ENCODE results near the gene TPK1. TPM values are rescaled to one million over a fixed set of nuclear protein-coding genes. Genes with fewer than 3 reads are reported as not detected.

Gene TPK1
- polyA plus RNA-seq, 1 of the 3 experiments (the other 2 are of a cell fraction): 3.3 TPM

DNA sequence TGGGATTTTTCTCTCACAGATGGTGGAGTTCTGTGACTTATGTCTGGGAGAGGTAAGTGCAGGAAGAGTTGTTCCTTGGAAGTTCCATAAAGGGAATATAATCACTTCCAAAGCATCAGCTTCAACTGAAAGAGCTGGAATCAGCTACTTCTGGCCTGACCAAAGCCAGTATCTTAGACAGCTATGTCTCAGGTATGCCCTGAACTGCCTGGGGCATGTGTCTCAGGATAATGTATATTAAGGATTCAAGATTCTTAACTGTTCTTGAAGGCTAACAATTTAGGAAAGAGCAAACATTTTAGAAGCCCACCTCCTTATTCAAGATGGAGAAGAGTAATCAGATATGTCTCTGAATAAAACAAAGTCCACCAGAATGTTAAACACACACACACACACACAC lies 420.0 kb downstream of the TPK1 start:
- H3K9ac ChIP-seq: no peak overlapping the region
- no peaks in the 10 kb centered on the region for H3K4me1 ChIP-seq (ENCODE audit: control insufficient read depth in 1 of 2, insufficient read depth in 2 of 2, low read depth in 1 of 2, low read length in 1 of 2)
- no peak overlapping the region for H2AFZ ChIP-seq (ENCODE audit: low read depth)
- H4K20me1 ChIP-seq (ENCODE audit: insufficient read depth): no peaks in the 10 kb centered on the region
- H3F3A ChIP-seq (replicated peaks; ENCODE audit: insufficient read depth): no peaks in the 10 kb centered on the region
- H3K79me2 ChIP-seq (ENCODE audit: insufficient read depth): no peaks in the 10 kb centered on the region
- DNase-seq: no peak
- ChIA-PET CTCF (no interaction called here), POLR2A (no interaction called here)
- no peak for TF ChIP-seq TCF12 (IDR thresholded peaks at IDR 0.05)
- TF ChIP-seq, protein P1, sequence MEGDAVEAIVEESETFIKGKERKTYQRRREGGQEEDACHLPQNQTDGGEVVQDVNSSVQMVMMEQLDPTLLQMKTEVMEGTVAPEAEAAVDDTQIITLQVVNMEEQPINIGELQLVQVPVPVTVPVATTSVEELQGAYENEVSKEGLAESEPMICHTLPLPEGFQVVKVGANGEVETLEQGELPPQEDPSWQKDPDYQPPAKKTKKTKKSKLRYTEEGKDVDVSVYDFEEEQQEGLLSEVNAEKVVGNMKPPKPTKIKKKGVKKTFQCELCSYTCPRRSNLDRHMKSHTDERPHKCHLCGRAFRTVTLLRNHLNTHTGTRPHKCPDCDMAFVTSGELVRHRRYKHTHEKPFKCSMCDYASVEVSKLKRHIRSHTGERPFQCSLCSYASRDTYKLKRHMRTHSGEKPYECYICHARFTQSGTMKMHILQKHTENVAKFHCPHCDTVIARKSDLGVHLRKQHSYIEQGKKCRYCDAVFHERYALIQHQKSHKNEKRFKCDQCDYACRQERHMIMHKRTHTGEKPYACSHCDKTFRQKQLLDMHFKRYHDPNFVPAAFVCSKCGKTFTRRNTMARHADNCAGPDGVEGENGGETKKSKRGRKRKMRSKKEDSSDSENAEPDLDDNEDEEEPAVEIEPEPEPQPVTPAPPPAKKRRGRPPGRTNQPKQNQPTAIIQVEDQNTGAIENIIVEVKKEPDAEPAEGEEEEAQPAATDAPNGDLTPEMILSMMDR (IDR thresholded peaks at IDR 0.05): no peak
- TF ChIP-seq, protein P2, sequence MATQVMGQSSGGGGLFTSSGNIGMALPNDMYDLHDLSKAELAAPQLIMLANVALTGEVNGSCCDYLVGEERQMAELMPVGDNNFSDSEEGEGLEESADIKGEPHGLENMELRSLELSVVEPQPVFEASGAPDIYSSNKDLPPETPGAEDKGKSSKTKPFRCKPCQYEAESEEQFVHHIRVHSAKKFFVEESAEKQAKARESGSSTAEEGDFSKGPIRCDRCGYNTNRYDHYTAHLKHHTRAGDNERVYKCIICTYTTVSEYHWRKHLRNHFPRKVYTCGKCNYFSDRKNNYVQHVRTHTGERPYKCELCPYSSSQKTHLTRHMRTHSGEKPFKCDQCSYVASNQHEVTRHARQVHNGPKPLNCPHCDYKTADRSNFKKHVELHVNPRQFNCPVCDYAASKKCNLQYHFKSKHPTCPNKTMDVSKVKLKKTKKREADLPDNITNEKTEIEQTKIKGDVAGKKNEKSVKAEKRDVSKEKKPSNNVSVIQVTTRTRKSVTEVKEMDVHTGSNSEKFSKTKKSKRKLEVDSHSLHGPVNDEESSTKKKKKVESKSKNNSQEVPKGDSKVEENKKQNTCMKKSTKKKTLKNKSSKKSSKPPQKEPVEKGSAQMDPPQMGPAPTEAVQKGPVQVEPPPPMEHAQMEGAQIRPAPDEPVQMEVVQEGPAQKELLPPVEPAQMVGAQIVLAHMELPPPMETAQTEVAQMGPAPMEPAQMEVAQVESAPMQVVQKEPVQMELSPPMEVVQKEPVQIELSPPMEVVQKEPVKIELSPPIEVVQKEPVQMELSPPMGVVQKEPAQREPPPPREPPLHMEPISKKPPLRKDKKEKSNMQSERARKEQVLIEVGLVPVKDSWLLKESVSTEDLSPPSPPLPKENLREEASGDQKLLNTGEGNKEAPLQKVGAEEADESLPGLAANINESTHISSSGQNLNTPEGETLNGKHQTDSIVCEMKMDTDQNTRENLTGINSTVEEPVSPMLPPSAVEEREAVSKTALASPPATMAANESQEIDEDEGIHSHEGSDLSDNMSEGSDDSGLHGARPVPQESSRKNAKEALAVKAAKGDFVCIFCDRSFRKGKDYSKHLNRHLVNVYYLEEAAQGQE (IDR thresholded peaks at IDR 0.05; ENCODE audit: low read depth, low read length): no peak
- TF ChIP-seq SMC3 (IDR thresholded peaks at IDR 0.05; ENCODE audit: low read depth, low read length): no peak
- TF ChIP-seq NRF1 (IDR thresholded peaks at IDR 0.05; ENCODE audit: low read depth, low read length): no peak
- TF ChIP-seq RCOR1 (IDR thresholded peaks at IDR 0.05; ENCODE audit: low read length): no peak
- TF ChIP-seq, protein P3, sequence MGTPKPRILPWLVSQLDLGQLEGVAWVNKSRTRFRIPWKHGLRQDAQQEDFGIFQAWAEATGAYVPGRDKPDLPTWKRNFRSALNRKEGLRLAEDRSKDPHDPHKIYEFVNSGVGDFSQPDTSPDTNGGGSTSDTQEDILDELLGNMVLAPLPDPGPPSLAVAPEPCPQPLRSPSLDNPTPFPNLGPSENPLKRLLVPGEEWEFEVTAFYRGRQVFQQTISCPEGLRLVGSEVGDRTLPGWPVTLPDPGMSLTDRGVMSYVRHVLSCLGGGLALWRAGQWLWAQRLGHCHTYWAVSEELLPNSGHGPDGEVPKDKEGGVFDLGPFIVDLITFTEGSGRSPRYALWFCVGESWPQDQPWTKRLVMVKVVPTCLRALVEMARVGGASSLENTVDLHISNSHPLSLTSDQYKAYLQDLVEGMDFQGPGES (IDR thresholded peaks at IDR 0.05; ENCODE audit: low read depth, low read length): no peak
- TF ChIP-seq RAD21 (IDR thresholded peaks at IDR 0.05; ENCODE audit: low read length): no peak
- no peak for TF ChIP-seq NFIC (IDR thresholded peaks at IDR 0.05; ENCODE audit: borderline replicate concordance)
- TF ChIP-seq ELF1 (IDR thresholded peaks at IDR 0.05): no peak
- no peaks in the 10 kb centered on the region for H3K9me2 ChIP-seq
- H3K4me3 ChIP-seq (ENCODE audit: low read depth in 2 of 2, low read length in 1 of 2): no peak overlapping the region
- no peak overlapping the region for H3K27ac ChIP-seq (ENCODE audit: low read depth in 2 of 2, low read length in 1 of 2)
- H3K4me2 ChIP-seq: no peak overlapping the region
- peaks cover 6% of the 10 kb centered on the region; the same call in 1 of the 2 replicates for H3K27me3 ChIP-seq (ENCODE audit: insufficient read depth)
- no peaks in the 10 kb centered on the region for H3K9me3 ChIP-seq
- no peaks in the 10 kb centered on the region for H3K36me3 ChIP-seq (replicated peaks in 1 of 2; ENCODE audit: control insufficient read depth in 1 of 2, insufficient read depth in 2 of 2, low read length in 1 of 2)

DNA sequence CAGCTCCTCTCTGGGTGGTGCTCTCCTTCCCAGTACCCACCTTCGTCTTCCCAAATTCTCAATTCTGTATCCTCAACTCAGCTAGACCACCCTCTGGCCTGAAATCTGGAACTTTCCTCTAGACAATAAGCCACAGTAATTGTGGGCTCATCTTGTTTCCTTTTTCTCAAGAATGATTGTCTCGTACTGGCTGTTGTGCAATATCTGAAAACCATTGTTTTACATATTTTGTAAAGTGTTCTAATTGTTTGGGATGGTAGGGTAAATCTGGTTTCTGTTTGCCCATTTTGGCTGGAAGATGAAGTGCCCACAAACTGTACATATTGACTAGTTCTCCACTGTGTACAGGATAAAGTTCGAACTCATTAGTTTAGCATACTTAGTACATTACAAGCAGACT lies 421.0 kb downstream of the TPK1 start:
- H2AFZ ChIP-seq (ENCODE audit: low read depth): no peak overlapping the region
- H3K9me3 ChIP-seq: no peaks in the 10 kb centered on the region
- H3K36me3 ChIP-seq (replicated peaks in 1 of 2; ENCODE audit: control insufficient read depth in 1 of 2, insufficient read depth in 2 of 2, low read length in 1 of 2): no peaks in the 10 kb centered on the region
- H3K4me1 ChIP-seq (ENCODE audit: control insufficient read depth in 1 of 2, insufficient read depth in 2 of 2, low read depth in 1 of 2, low read length in 1 of 2): no peaks in the 10 kb centered on the region
- no peak overlapping the region for H3K4me2 ChIP-seq
- H3F3A ChIP-seq (replicated peaks; ENCODE audit: insufficient read depth): no peaks in the 10 kb centered on the region
- 2% methylated on average over 3 of the region's 3 CpGs for WGBS (ENCODE audit: low lambda C conversion rate)
- no peak for DNase-seq
- peaks cover 16% of the 10 kb centered on the region; the same call in 1 of the 2 replicates for H3K27me3 ChIP-seq (ENCODE audit: insufficient read depth)
- H4K20me1 ChIP-seq (ENCODE audit: insufficient read depth): no peaks in the 10 kb centered on the region
- no peak overlapping the region for H3K27ac ChIP-seq (ENCODE audit: low read depth in 2 of 2, low read length in 1 of 2)
- H3K4me3 ChIP-seq (ENCODE audit: low read depth in 2 of 2, low read length in 1 of 2): no peak overlapping the region
- H3K9me2 ChIP-seq: no peaks in the 10 kb centered on the region
- CTCF ChIA-PET: no interaction called here
- POLR2A ChIA-PET: no interaction called here
- no peak for TF ChIP-seq GABPA (IDR thresholded peaks at IDR 0.05; ENCODE audit: low read depth)
- TF ChIP-seq, protein P3 (IDR thresholded peaks at IDR 0.05; ENCODE audit: low read depth, low read length): no peak
- no peak for TF ChIP-seq MEF2A (IDR thresholded peaks at IDR 0.05; ENCODE audit: borderline replicate concordance, low read depth)
- no peak for TF ChIP-seq YY1 (IDR thresholded peaks at IDR 0.05; ENCODE audit: low read depth)
- TF ChIP-seq, protein P4, sequence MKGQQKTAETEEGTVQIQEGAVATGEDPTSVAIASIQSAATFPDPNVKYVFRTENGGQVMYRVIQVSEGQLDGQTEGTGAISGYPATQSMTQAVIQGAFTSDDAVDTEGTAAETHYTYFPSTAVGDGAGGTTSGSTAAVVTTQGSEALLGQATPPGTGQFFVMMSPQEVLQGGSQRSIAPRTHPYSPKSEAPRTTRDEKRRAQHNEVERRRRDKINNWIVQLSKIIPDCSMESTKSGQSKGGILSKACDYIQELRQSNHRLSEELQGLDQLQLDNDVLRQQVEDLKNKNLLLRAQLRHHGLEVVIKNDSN (IDR thresholded peaks at IDR 0.05; ENCODE audit: borderline replicate concordance, low read depth): no peak
- no peak for TF ChIP-seq FOXM1 (IDR thresholded peaks at IDR 0.05; ENCODE audit: low read depth)
- TF ChIP-seq EP300 (IDR thresholded peaks at IDR 0.05; ENCODE audit: borderline replicate concordance in 1 of 2, low read depth in 1 of 2, low read length in 1 of 2): no peak
- TF ChIP-seq, protein P5, sequence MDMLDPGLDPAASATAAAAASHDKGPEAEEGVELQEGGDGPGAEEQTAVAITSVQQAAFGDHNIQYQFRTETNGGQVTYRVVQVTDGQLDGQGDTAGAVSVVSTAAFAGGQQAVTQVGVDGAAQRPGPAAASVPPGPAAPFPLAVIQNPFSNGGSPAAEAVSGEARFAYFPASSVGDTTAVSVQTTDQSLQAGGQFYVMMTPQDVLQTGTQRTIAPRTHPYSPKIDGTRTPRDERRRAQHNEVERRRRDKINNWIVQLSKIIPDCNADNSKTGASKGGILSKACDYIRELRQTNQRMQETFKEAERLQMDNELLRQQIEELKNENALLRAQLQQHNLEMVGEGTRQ (IDR thresholded peaks at IDR 0.05; ENCODE audit: borderline replicate concordance, low read depth, low read length): no peak
- TF ChIP-seq RXRA (IDR thresholded peaks at IDR 0.05; ENCODE audit: borderline replicate concordance, low read depth): no peak
- TF ChIP-seq EZH2phosphoT487 (IDR thresholded peaks at IDR 0.05; ENCODE audit: borderline replicate concordance, low read depth): no peak
- no peak overlapping the region for H3K9ac ChIP-seq
- H3K79me2 ChIP-seq (ENCODE audit: insufficient read depth): no peaks in the 10 kb centered on the region
